GM19397 (cell line): ENCODE data around the gene PTPRT.

Experiments used
- ATAC-seq: cut with Tn5 transposase; IDR thresholded peaks from one replicate; pipeline ENCODE4 v1.9.1; 2021; ENCODE audit warnings: mild to moderate bottlenecking, moderate library complexity; ENCODE audit not compliant: unreplicated experiment

Gene PTPRT

DNA sequence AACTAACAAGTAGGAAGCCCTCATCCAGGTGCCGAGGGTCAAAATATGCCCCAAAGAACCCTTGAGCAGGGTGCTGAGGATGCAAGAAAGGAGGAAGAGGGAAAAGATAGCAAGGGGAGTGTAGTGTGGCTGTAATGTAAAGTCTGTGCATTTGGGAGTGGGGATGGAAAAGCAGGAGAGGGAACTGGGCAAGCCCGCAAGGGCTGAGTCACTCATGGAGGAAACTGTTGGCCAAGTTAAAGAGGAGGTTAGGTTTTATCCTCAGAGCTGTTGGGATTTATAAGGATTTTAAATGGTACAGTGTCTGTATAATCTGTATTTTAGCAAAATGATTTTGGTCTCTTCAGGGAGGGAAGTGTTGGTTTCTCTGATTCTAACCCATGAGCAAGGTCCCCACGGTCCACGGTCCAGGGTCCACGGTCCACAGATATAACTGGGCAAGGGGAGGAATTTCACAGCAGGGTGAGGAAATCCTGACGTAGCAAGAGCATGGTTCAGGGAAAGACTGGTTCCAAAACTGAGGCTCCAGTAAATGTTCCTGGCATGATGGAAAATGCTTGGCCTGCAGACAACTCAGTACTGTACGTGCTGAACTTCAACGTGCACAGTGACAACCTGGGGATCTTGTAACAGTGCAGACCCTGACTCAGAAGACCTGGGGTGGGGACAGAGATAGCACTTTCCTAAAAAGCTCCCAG is 759.8 kb downstream of the PTPRT start:
- ATAC-seq = no peak

DNA sequence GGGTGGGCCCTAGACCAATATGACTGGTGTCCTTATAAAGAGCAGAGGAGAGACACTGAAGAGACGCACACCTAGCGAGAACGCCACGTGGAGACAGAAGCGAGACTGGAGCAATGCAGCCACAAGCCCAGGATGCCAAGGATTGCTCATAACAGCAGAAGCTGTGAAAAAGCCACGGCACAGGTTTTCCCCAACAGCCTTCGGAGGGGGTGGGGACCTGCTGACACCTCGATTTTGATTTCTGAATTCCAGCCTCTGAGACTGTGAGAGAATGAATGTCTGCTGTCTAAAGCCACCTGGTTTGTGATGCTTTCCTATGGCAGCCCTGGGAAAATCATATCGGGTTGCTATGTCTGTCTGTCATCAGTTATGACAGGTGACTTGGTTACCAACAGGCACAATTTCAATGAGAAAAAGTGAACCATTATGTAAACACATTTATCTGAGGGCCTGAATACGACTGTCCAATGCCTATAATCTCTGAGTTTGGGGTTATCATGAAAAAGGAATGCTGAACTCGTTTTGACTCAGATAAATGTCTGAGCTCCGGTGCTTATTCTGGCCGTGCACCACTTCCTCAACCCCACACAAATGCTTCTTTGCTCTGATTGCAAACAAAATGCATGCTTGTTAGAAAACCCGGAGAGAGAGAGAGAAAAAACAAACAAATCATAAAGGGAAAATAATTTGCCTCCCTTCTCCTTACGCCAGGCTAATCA is 769.7 kb downstream of the PTPRT start:
- no peak for ATAC-seq

DNA sequence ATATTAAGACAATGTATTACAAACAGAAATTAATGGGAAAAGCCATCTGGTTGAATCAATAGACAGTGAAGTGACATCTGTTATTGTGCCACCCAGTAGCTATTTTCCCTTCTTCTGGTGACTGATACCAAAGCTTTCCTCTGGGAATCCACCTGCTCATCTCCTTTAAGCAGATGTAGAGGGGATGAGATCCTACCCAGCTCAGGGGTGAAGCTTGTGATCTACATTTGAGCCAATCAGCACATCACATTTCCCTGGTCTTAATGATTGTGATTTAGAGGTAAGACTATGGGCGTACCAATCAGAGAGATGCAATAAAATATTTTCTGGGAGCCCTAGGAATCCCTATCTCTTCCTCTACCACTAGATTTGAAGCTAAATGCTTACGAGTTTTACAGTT is 782.9 kb downstream of the PTPRT start:
- ATAC-seq = no peak

DNA sequence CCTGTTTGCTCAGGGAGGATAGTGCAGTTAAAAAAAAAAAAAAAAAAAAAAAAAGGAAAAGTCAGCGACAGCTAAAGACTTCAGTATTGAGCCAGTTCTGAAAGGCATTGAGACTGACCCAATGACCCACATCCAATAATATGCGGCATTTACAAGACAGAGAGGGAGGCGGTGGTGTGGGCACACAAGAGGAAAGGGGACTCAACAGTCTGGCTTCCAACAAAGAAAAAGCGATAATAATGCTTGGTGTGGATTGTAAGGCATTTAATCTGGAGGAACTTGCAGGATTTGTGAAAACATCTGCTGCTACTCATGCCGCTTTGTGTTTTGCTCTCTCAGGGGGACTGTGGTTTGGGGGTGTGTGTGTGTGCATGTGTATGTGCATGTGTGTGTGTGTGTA is 787.3 kb downstream of the PTPRT start:
- ATAC-seq = no peak

DNA sequence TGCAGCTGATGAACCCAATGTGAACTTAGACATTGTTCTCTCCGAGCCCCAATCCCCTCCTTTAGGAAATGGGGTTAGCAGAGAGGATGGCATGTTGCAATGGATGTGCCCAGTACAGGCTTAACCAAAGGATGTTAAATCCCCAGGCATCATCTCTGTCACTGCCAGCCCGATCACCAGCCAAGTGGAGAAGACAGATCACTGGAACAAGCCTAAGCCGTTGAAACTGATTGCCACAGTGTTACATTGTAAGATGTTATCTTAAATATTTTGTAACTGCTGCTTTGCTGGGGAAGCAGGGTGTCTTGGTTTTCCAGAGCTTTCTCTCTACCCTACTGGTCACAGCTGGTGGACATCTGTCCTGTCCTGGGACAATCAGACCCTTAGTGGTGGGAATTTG is 788.1 kb downstream of the PTPRT start:
- no peak for ATAC-seq

DNA sequence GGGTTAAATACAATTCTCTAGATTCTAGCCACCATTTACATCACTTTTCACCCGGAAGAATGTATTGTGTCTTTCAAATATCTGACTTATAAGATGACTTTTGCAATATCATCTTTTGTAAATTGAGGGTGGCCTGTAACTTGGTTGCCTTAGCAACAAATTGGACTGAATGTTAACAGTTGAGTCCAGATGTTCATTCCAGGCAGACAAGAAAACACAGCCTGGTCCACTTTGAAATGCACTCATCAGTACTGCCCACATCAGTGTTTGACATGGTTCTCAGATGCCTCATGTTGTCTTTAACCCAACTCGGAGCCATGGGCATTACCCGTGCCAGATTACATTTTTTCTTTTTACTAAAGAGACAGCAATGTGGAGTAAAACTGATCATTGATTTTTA is 789.9 kb downstream of the PTPRT start:
- ATAC-seq = no peak

DNA sequence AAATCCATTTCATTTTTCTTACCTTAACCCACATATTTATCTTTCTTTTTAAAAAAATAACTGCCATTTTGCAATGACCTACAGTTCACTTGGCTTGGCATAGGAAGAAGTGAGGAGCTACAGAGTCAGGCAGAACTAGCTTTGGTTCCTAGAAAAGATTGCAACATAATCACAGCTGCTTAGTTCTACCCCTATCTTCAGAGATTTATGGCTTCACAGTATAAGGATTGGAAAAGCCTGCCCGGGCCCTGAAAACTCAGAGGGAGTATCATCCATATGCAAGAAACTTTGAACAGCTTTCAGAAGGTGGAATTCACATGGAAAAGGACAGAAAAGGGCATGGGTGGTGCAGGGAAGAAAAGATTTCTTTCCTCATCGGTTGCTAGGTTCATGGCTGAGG is 797.3 kb downstream of the PTPRT start:
- ATAC-seq = no peak

DNA sequence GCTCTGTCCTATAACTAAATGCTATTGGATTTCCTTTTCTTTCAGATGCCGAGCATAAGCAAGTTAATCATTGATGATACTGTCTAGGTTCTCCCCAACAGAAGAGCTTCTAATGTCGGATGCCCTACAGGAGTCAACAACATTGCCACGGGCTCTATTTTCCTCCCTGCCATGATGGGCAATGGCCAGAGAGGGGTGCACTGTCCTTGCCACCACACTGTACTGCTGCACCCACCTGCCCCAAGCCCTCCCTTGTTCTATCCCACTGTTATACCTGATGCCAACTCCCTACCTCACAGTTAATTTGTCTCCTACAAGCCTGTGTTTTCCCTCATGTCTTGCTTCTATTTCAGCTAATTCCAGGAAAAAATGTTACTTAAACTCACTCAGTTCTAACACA is 797.9 kb downstream of the PTPRT start:
- ATAC-seq = no peak

DNA sequence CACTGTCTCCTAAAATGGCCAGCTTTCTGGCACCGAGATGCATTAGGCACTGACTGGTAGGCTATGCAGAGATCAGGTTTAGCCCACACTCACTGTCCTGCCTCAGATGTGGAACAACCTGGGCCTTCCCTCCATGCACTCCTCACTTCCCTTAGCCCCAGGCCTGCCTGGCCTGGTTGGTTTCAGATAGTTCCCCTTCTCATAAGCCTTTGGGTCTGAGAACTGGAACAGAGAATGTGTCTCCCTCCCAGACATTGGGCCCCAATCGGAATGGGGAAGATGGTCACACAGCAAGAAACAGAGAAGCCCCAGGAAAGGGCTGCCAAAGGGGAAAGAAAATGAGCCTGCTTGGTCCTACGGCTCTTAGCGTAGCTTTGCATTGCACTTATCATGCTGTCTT is 809.4 kb downstream of the PTPRT start:
- ATAC-seq = no peak

DNA sequence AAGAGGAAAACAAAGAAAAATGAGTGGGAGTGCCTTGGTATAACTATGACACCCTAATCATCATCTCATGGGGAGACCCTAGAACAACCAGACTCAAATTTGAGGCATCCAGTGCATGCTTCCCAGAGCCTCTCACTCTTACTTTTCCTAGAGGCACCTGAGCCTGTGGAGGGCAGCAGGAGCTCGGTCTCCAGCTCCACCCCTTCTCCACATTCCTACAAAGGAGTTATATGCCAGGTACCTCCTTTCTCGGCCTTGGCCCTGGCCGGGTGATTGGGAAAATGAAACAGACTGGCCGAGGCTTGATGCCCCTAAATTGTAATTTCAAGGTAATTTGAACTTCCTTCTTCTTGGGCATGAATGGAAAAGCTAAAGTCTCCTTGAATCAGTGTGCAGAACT is 810.3 kb downstream of the PTPRT start:
- no peak for ATAC-seq

DNA sequence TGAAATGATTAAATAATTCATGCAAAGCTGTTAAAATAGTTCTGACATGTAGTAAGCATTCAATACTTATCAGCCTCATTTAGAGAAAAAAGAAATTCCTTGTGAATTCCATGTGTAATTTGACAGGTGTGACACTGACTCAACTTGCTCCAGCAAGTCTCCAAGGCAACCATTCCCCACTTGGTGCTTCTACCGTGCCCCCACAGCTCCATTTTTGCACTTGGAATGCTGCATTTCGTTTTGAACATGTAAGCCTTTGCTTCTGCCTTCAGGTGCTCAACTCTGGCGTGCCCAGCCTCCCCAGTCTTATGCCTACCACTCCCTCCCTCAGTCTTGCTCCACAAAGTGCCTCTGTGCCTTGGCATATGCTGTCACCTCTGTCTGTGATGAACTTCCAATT is 810.9 kb downstream of the PTPRT start:
- no peak for ATAC-seq

DNA sequence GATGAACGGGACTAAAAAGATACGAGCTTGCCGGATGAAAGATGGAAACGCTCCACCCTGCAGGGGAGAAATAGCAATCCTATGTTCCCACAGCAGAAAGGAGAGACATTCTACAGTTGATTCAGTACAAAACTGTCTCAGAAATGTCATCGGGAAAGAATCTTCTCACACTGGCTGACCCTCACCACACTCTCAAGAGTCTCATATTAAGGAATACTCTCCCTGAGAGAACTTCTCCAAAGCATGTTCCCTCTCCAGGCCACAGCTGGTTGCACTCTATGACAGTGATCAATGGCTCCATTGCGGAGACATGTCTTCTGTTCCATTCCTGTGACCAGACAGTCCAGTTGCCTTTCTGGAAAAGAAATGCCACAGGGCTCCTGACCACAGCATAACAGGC is 813.6 kb downstream of the PTPRT start:
- no peak for ATAC-seq

DNA sequence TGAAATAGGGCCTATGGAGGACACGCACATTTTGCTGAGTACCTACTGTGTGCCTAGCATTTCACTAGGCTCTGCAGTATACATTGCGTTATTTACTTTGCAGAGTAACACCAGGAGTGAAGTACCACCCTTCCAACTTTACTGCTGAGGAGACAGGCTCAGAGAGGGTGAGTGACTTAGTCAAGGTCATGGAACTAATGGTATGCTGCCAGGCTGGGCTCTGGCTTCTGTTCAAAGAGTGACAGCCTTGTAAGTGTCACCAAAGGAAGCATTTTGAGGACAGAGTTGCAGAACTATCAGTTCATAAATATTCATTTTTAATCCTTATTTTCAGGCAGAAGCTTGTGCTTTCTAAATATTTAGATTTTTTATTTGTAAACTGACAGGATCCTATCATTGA is 816.7 kb downstream of the PTPRT start:
- ATAC-seq = no peak

DNA sequence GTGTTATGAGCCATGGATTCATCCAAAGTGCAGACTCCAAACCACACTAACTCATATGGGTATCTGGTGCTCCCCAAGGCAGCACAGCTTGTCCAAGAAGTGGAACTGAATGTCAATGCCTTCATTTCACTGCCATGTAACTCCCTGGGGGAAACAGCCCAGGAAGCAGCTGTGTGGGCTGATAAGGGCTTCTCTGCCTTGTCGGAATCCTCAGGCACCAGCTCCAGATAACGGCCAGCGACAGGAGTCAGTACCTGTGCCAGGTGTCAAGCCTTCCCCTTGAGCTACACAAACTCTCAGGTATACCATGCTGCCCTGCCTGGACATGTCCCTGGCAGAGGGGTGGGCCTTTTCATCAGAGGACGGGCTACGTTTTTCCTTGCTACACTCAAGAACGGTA is 819.6 kb downstream of the PTPRT start:
- ATAC-seq = no peak

DNA sequence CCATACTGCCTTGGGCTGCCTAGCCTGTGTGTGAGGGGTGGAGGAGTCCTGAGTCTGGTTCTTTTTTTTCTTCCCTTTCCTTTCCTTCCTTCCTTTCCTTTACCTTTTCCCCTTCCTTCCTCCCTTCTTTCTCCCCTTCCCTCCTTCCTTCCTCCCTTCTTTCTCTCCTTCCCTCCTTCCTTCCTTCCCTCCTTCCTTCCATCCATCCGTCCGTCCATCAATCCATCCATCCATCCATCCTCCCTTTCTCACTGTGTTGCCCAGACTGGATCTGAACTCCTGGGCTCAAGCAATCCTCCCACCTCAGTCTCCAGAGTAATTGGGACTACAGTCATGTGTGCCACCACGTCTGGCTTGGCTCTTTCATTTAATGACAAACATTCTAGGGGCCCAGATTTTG is 820.8 kb downstream of the PTPRT start:
- ATAC-seq = no peak

DNA sequence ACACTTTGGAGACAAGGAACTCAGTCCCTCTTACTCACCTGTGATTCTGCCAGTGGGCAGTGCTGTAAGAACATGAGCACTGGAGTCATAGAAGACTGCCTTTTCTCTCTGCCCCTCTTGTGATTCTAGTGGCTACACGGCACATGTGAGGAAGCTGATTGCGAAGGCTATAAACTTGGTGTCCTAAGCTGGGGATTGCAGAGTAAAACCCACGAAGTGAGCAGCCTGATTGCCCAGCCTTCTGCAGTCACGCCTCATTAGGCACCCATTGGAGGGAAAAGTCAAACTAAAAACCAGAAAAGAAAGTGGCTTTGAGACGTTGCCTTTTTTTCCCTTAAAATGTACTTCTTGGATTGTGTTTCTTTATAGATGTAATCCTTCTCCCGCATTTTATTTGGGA is 823.1 kb downstream of the PTPRT start:
- ATAC-seq = no peak

DNA sequence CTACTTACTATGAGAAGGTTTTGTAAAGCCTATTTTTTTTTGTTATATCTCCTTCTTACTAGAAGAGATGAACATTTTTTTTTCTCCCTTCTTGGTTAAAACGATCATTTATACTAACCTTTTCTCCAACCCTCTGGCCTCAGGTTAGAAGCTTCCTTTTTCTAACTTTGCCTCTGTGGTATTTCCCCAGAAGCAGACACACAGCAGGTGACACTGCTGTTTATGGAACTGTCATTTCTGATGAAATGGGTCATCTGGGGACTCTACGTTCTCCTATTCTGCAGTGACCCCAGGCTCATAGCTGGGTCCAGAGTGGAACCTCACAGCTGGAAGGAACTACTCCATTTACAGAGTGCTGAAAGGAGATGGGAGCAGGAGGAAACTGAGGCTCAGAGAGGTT is 825.3 kb downstream of the PTPRT start:
- no peak for ATAC-seq

DNA sequence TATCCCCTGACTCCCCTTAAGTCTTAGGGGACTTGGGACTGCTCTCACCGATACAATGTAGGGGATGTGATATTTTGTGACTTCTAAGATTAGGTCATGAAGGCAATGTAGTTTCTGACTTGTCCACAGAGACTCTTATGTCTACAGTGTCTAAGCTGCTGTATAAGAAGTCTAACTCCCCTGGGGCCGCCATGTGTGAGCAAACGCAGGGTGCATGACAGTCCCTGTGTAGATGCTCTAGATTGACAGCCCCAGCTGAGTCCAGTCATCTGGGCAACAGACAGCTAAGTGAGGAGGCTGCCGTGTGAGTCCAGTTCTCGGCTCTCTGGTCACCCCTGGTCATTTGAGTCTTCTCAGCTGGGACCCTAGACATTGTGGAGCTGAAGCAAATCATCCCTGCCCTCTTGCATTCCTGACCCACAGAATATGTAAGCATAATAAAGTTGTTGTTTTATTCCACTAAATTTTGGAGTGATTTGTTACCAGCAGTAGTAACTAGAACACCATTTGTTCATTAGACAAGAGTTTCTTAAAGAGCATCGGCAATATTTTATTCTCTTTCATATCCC is 828.2 kb downstream of the PTPRT start:
- no peak for ATAC-seq

DNA sequence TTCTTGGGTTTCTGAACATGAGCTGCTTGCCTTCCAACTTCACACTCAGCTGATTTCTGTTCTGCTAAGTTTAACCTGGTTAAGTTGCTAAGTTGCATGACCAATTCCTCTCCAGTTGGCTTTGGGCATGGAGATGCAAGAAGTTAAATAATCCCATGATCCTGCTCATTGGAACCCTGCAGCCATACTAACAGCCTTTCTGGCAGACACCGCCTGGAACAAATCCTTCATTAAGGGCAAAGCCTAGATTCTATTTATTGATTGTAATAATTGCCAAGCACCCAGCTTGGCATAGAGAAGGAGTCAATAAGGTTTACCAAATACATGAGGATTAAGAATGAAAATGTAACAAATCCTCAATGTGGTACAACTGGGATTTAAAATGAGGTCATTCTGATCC is 829.1 kb downstream of the PTPRT start:
- ATAC-seq = no peak

DNA sequence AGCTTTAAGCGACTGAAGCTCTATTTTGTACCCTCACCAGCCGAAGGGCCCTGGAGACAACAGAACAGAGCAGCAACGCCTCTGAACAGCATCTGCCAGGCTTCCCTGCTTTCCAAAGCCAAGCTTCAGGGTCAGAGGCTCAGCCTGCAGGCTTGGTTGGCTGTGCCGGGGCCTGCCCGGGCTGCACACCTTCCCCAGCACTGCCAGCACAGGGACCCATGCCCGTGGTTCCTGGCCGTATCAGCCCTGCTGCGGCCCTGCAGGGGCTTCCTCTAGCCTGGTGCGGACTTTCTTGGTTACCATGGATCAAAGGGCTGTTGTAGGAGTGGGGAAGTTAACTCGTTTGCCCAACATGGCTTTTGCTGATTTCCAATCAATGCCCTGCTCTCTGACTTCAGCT is 830.1 kb downstream of the PTPRT start:
- ATAC-seq = no peak

DNA sequence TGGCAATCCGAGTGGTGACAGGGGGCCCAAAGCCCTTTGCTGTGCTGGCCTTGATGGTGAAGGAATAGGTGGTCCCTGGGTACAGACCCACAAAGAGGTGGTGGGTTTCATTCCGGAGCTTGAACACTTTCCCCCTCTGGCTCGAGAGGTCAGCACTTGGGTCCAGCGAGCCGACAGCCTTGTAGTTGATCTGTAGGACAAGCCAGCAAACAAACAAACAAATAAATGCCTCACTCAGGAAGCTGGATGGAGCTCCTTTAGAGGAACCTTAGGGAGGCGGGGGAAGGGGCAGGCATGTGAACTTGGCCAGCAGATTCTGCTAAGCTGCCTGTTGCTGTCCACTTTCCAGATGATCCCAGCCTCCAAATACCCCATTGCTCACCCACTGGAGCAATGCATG is 837.6 kb downstream of the PTPRT start:
- ATAC-seq = no peak

DNA sequence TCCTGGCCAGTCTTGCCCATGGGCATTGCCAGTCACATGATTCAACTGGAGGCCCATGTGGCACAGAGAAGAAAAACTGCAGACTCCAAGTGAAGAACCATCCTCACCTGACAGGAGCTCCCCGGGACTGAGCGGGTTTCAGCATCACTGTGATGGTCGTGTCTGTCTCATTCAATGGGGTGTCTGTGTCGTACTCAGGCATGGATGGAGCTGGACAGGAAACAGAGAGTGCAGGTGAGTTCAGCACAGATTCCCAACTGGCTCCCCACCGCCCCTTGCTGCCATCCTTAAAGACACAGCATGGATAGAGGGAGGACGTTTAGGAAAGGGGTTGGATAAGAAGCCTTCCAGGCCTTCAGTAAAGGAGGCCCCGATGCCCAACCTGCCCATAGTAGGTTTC is 839.2 kb downstream of the PTPRT start:
- no peak for ATAC-seq
